Measurements from ENCODE around the gene COL4A6.

Gene COL4A6

GRCh38 chrX:108250654-108251579, 187.3 kb downstream of the COL4A6 start:
- DNase-seq: no peak
- no peak overlapping the region for H3K27ac Mint-ChIP-seq
- H3K4me1 Mint-ChIP-seq (ENCODE audit: low read depth): no peaks in the 10 kb centered on the region

GRCh38 chrX:108246304-108246954, 191.8 kb downstream of the COL4A6 start:
- no peaks in the 10 kb centered on the region for H3K9me3 Mint-ChIP-seq
- H3K36me3 Mint-ChIP-seq (ENCODE audit: low read depth): no peaks in the 10 kb centered on the region
- H3K4me3 Mint-ChIP-seq: no peak overlapping the region
- H3K4me1 Mint-ChIP-seq (ENCODE audit: low read depth): no peaks in the 10 kb centered on the region
- H3K27me3 Mint-ChIP-seq: peaks cover 45% of the 10 kb centered on the region
- no peak overlapping the region for H3K27ac Mint-ChIP-seq
- DNase-seq: no peak

More at GRCh38 chrX:108250654-108251579, 187.3 kb downstream of the COL4A6 start:
- no peaks in the 10 kb centered on the region for H3K36me3 Mint-ChIP-seq (ENCODE audit: low read depth)
- peaks cover 42% of the 10 kb centered on the region for H3K27me3 Mint-ChIP-seq
- no peak overlapping the region for H3K4me3 Mint-ChIP-seq
- no peaks in the 10 kb centered on the region for H3K9me3 Mint-ChIP-seq

GRCh38 chrX:108245462-108245861, 192.8 kb downstream of the COL4A6 start:
- H3K27me3 Mint-ChIP-seq: peaks cover 41% of the 10 kb centered on the region
- no peaks in the 10 kb centered on the region for H3K36me3 Mint-ChIP-seq (ENCODE audit: low read depth)
- no peaks in the 10 kb centered on the region for H3K4me1 Mint-ChIP-seq (ENCODE audit: low read depth)
- H3K4me3 Mint-ChIP-seq: no peak overlapping the region
- no peak for DNase-seq
- H3K27ac Mint-ChIP-seq: no peak overlapping the region
- no peaks in the 10 kb centered on the region for H3K9me3 Mint-ChIP-seq

GRCh38 chrX:108235986-108236385, 202.2 kb downstream of the COL4A6 start:
- no peak overlapping the region for H3K4me3 Mint-ChIP-seq
- no peak for DNase-seq
- H3K4me1 Mint-ChIP-seq (ENCODE audit: low read depth): no peaks in the 10 kb centered on the region
- no peaks in the 10 kb centered on the region for H3K36me3 Mint-ChIP-seq (ENCODE audit: low read depth)
- peaks cover 34% of the 10 kb centered on the region for H3K27me3 Mint-ChIP-seq
- H3K27ac Mint-ChIP-seq: no peak overlapping the region
- no peaks in the 10 kb centered on the region for H3K9me3 Mint-ChIP-seq

GRCh38 chrX:108230574-108230973, 207.6 kb downstream of the COL4A6 start:
- Mint-ChIP-seq H3K36me3 (ENCODE audit: low read depth) (no peaks in the 10 kb centered on the region), H3K27me3 (peaks cover 60% of the 10 kb centered on the region), H3K27ac (no peak overlapping the region), H3K4me1 (ENCODE audit: low read depth) (no peaks in the 10 kb centered on the region), H3K4me3 (no peak overlapping the region), H3K9me3 (no peaks in the 10 kb centered on the region)
- no peak for DNase-seq

- no peak for DNase-seq
- Mint-ChIP-seq H3K36me3 (ENCODE audit: low read depth) (no peaks in the 10 kb centered on the region), H3K27ac (no peak overlapping the region), H3K4me3 (no peak overlapping the region), H3K9me3 (no peaks in the 10 kb centered on the region), H3K4me1 (ENCODE audit: low read depth) (peaks cover 3% of the 10 kb centered on the region), H3K27me3 (peaks cover 53% of the 10 kb centered on the region)
These were observed 213.2 kb downstream of the COL4A6 start for GRCh38 chrX:108224727-108225621.

- no peak overlapping the region for H3K4me3 Mint-ChIP-seq
- no peak overlapping the region for H3K27ac Mint-ChIP-seq
- no peaks in the 10 kb centered on the region for H3K9me3 Mint-ChIP-seq
- H3K4me1 Mint-ChIP-seq (ENCODE audit: low read depth): peaks cover 3% of the 10 kb centered on the region
- H3K27me3 Mint-ChIP-seq: peaks cover 50% of the 10 kb centered on the region
- no peaks in the 10 kb centered on the region for H3K36me3 Mint-ChIP-seq (ENCODE audit: low read depth)
- no peak for DNase-seq
These were observed 214.0 kb downstream of the COL4A6 start for GRCh38 chrX:108224218-108224617.

GRCh38 chrX:108223585-108223984, 214.6 kb downstream of the COL4A6 start:
- peaks cover 3% of the 10 kb centered on the region for H3K4me1 Mint-ChIP-seq (ENCODE audit: low read depth)
- DNase-seq: no peak
- H3K9me3 Mint-ChIP-seq: no peaks in the 10 kb centered on the region
- H3K27me3 Mint-ChIP-seq: peaks cover 44% of the 10 kb centered on the region
- H3K27ac Mint-ChIP-seq: no peak overlapping the region
- H3K36me3 Mint-ChIP-seq (ENCODE audit: low read depth): no peaks in the 10 kb centered on the region
- no peak overlapping the region for H3K4me3 Mint-ChIP-seq

GRCh38 chrX:108221301-108221864, 216.8 kb downstream of the COL4A6 start:
- no peaks in the 10 kb centered on the region for H3K36me3 Mint-ChIP-seq (ENCODE audit: low read depth)
- no peaks in the 10 kb centered on the region for H3K9me3 Mint-ChIP-seq
- H3K4me3 Mint-ChIP-seq: no peak overlapping the region
- peaks cover 37% of the 10 kb centered on the region for H3K27me3 Mint-ChIP-seq
- peaks cover 3% of the 10 kb centered on the region for H3K4me1 Mint-ChIP-seq (ENCODE audit: low read depth)
- no peak for DNase-seq
- H3K27ac Mint-ChIP-seq: no peak overlapping the region

- Mint-ChIP-seq H3K27ac (no peak overlapping the region), H3K36me3 (ENCODE audit: low read depth) (no peaks in the 10 kb centered on the region)
These were observed 218.1 kb downstream of the COL4A6 start for GRCh38 chrX:108219949-108220601.

GRCh38 chrX:108217876-108218275, 220.3 kb downstream of the COL4A6 start:
- Mint-ChIP-seq H3K27me3 (peaks cover 22% of the 10 kb centered on the region), H3K9me3 (no peaks in the 10 kb centered on the region), H3K36me3 (ENCODE audit: low read depth) (no peaks in the 10 kb centered on the region), H3K4me3 (no peak overlapping the region), H3K4me1 (ENCODE audit: low read depth) (no peaks in the 10 kb centered on the region), H3K27ac (no peak overlapping the region)
- DNase-seq: no peak

More at GRCh38 chrX:108219949-108220601, 218.1 kb downstream of the COL4A6 start:
- H3K9me3 Mint-ChIP-seq: no peaks in the 10 kb centered on the region
- peaks cover 3% of the 10 kb centered on the region for H3K4me1 Mint-ChIP-seq (ENCODE audit: low read depth)
- no peak for DNase-seq
- no peak overlapping the region for H3K4me3 Mint-ChIP-seq
- peaks cover 32% of the 10 kb centered on the region for H3K27me3 Mint-ChIP-seq

- Mint-ChIP-seq H3K9me3 (no peaks in the 10 kb centered on the region), H3K27me3 (peaks cover 28% of the 10 kb centered on the region), H3K4me1 (ENCODE audit: low read depth) (no peaks in the 10 kb centered on the region), H3K27ac (no peak overlapping the region), H3K36me3 (ENCODE audit: low read depth) (no peaks in the 10 kb centered on the region), H3K4me3 (no peak overlapping the region)
- no peak for DNase-seq
These were observed 221.2 kb downstream of the COL4A6 start for GRCh38 chrX:108216919-108217571.

GRCh38 chrX:108216405-108216804, 221.8 kb downstream of the COL4A6 start:
- Mint-ChIP-seq H3K9me3 (no peaks in the 10 kb centered on the region), H3K36me3 (ENCODE audit: low read depth) (no peaks in the 10 kb centered on the region), H3K27ac (no peak overlapping the region), H3K4me3 (no peak overlapping the region), H3K27me3 (peaks cover 28% of the 10 kb centered on the region), H3K4me1 (ENCODE audit: low read depth) (no peaks in the 10 kb centered on the region)
- DNase-seq: no peak
